ENCODE data around the gene EPOP. TPM values are rescaled to one million over a fixed set of nuclear protein-coding genes. Genes with fewer than 3 reads are reported as not detected.

The EPOP gene
- total and polyA plus RNA-seq, 2 of the 8 experiments (the other 6 are each of a cell fraction or from before 2014, with no cell fraction given): 1.5 to 3.3 TPM

DNA sequence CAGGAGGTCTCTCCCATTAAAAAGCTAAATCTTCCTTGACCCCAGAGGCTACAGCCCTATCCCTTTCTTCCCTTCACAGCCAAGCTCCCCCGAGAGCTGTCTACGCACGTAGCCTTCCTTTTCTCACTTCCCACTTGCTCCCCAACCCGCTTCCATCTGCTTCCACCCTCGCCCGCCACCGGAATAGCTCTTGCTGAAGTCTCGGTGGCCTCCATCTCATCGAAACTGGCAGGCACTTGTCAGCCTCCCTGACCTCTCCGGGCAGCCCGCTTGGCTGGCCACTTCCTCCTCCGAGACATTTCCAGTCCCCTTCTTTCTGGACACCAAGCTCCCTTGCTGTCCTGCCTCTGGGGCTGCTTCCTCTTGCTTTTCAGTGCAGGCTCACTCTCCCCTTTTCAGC is 10.7 kb upstream of the EPOP start (continued):
- TF ChIP-seq CTCF (IDR thresholded peaks at IDR 0.05; ENCODE audit: control extremely low read depth in 1 of 3, insufficient read depth in 1 of 3, low read depth in 1 of 3, low read length in 3 of 3) (no peak), ATF2 (IDR thresholded peaks at IDR 0.05; ENCODE audit: low read length) (no peak), SP1 (IDR thresholded peaks at IDR 0.05; ENCODE audit: low read depth, low read length) (no peak), TCF12 (IDR thresholded peaks at IDR 0.05; ENCODE audit: low read depth, low read length) (no peak)
